Panc1 (cell line): ENCODE data around the gene ALAS2. TPM values are rescaled to one million over a fixed set of nuclear protein-coding genes. Genes with fewer than 3 reads are reported as not detected.
"Not testable (repeated sequence)": the region's sequence is repeated elsewhere in the genome, so short reads cannot be mapped to it uniquely, and the experiment has no call there.

Source experiments
- ATAC-seq: fragments of 200-7000 bp; cut with Tn5 transposase; 2 replicates; pipeline ENCODE4 v1.9.1; 2020; ENCODE audit warnings: mild to moderate bottlenecking, moderate library complexity
- BruUV-seq: library from RNA; stranded (reverse); fragments of 400-500 nt; replicated peaks from 2 replicates; lab custom pipeline; 2021; lab: Mats Ljungman, UMichigan
- CTCF ChIA-PET: fragments of 300-600 bp; sonication (Branson Sonifier 250); formaldehyde crosslinking; loops from one replicate; lab custom pipeline; 2022; ENCODE audit warnings: antibody characterized with exemption; lab: Charles Lee
- POLR2A ChIA-PET: fragments of 300-600 bp; sonication (Branson Sonifier 250); formaldehyde crosslinking; loops from one replicate; lab custom pipeline; 2022; ENCODE audit warnings: antibody characterized with exemption; lab: Charles Lee
- DNase-seq: peaks from one replicate; pipeline ENCODE4 v3.0.0-alpha.2; 2010; ENCODE audit warnings: low read depth, low spot score
- H3K27ac ChIP-seq: 2 replicates; pipeline ENCODE4 v1.5.1; 2011; ENCODE audit warnings: mild to moderate bottlenecking, low read length, inconsistent platforms
- H3K27me3 ChIP-seq: fragments of 200-500 bp; sonication (Bioruptor generic); 2 replicates; pipeline ENCODE4 v1.6.0; 2014; ENCODE audit warnings: low read length, inconsistent platforms; ENCODE audit not compliant: control insufficient read depth, insufficient read depth
- H3K36me3 ChIP-seq: fragments of 200-500 bp; sonication (Bioruptor generic); 2 replicates; pipeline ENCODE4 v1.5.1; 2014; ENCODE audit warnings: inconsistent platforms, mild to moderate bottlenecking, low read length, moderate library complexity; ENCODE audit not compliant: control insufficient read depth, insufficient read depth
- H3K4me1 ChIP-seq: 2 replicates; pipeline ENCODE4 v1.5.1; 2011; ENCODE audit warnings: inconsistent platforms, mild to moderate bottlenecking, low read length, moderate library complexity; ENCODE audit not compliant: control insufficient read depth, insufficient read depth
- H3K4me3 ChIP-seq, 2 experiments: 2 replicates each; pipeline ENCODE4 v1.5.1; 2011 to 2012; ENCODE audit warnings: low read depth in 2 of 2, low read length in 2 of 2, mild to moderate bottlenecking in 2 of 2, inconsistent platforms in 1 of 2, moderate library complexity in 1 of 2
- H3K9me3 ChIP-seq: fragments of 200-500 bp; sonication (Bioruptor generic); 2 replicates; pipeline ENCODE4 v1.5.1; 2014; ENCODE audit warnings: low read depth, mild to moderate bottlenecking, inconsistent platforms, low read length, moderate library complexity; ENCODE audit not compliant: control insufficient read depth, insufficient read depth
- POLR2AphosphoS5 ChIP-seq: IDR thresholded peaks from 2 replicates; pipeline ENCODE4 v1.6.1; 2012; ENCODE audit warnings: mild to moderate bottlenecking, low read depth, low read length, moderate library complexity
- REST ChIP-seq, 2 experiments: IDR thresholded peaks; 2 replicates each; pipeline ENCODE4 v1.6.1; 2011 to 2012; ENCODE audit warnings: low read depth in 2 of 2, control low read depth in 1 of 2, low read length in 1 of 2, mild to moderate bottlenecking in 1 of 2, moderate library complexity in 1 of 2; ENCODE audit not compliant: insufficient read depth in 1 of 2
- SIN3A ChIP-seq: IDR thresholded peaks from 2 replicates; pipeline ENCODE4 v1.6.1; 2012; ENCODE audit warnings: low read depth, mild to moderate bottlenecking, low read length, moderate library complexity, borderline replicate concordance; ENCODE audit not compliant: insufficient read depth
- TCF7L2 ChIP-seq: IDR thresholded peaks from 2 replicates; pipeline ENCODE4 v1.6.1; 2011; ENCODE audit warnings: mild to moderate bottlenecking, low read depth, low read length, inconsistent platforms
- in situ Hi-C: cut with HindIII; loops from 2 replicates; pipeline ENCODE4 v1.10.0; 2016; ENCODE audit warnings: low sequenced_read_pairs, low pct_unique_long_range_greater_than_20kb
- intact Hi-C: fragments of 100-400 bp; cut with micrococcal nuclease; formaldehyde crosslinking; loops from one replicate; pipeline ENCODE4 v1.10.0; 2022; ENCODE audit not compliant: unreplicated experiment
- total RNA-seq: library from RNA; stranded (reverse); gene quantifications from one replicate; pipeline ENCODE4 v1.2.1, GENCODE V29; 2021; ENCODE audit not compliant: unreplicated experiment
- TF ChIP-seq, protein P1 (sequence below): fragments of 450-650 bp; IDR thresholded peaks from 2 replicates; pipeline ENCODE4 v1.5.1; 2017; ENCODE audit warnings: mild to moderate bottlenecking

The ALAS2 gene
- total RNA-seq, 1 experiment from 2014 or later: not detected

DNA sequence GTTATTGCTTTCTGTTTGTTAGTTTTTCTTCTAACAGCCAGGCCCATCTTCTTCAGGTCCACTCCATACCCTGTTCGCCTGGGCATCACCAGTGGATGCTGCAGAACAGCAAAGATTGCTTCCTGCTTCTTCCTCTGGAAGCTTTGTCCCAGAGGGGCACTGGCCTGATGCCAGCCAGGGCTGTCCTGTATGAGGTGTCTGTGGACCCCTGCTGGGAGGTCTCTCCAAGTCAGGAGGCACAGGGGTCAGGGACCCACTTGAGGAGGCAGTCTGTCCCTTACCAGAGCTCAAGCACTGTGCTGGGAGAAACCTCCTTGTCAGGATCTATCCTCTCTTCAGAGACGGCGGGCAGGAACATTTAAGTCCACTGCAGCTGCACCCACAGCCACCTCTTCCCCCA is 41.5 kb upstream of the ALAS2 start:
- BruUV-seq: no TSS peak
- ATAC-seq: no peak
- Histone ChIP-seq H3K36me3 (no peaks in the 10 kb centered on the region), H3K27ac (no peak overlapping the region), H3K27me3 (no peaks in the 10 kb centered on the region), H3K4me3 (no peak overlapping the region), H3K4me1 (no peaks in the 10 kb centered on the region), H3K9me3 (no peaks in the 10 kb centered on the region)
- no peak for DNase-seq
- in situ Hi-C loops: no loop called here
- no peak for TF ChIP-seq SIN3A
- no peak for TF ChIP-seq TCF7L2
- no peak for TF ChIP-seq POLR2AphosphoS5
- TF ChIP-seq, protein P1, sequence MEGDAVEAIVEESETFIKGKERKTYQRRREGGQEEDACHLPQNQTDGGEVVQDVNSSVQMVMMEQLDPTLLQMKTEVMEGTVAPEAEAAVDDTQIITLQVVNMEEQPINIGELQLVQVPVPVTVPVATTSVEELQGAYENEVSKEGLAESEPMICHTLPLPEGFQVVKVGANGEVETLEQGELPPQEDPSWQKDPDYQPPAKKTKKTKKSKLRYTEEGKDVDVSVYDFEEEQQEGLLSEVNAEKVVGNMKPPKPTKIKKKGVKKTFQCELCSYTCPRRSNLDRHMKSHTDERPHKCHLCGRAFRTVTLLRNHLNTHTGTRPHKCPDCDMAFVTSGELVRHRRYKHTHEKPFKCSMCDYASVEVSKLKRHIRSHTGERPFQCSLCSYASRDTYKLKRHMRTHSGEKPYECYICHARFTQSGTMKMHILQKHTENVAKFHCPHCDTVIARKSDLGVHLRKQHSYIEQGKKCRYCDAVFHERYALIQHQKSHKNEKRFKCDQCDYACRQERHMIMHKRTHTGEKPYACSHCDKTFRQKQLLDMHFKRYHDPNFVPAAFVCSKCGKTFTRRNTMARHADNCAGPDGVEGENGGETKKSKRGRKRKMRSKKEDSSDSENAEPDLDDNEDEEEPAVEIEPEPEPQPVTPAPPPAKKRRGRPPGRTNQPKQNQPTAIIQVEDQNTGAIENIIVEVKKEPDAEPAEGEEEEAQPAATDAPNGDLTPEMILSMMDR: no peak
- no peak for TF ChIP-seq REST (IDR thresholded peaks at IDR 0.05; ENCODE audit: insufficient read depth in 1 of 2, low read depth in 2 of 2, low read length in 1 of 2)
- intact Hi-C loops: no loop called here
- ChIA-PET POLR2A (no interaction called here), CTCF (no interaction called here)

GRCh38 chrX:55067180-55067579 is 36.4 kb upstream of the ALAS2 start:
- H3K36me3 ChIP-seq, H3K27me3 ChIP-seq, in situ Hi-C loops, H3K4me1 ChIP-seq, DNase-seq, H3K27ac ChIP-seq, H3K4me3 ChIP-seq, POLR2A ChIA-PET, BruUV-seq, CTCF ChIA-PET, H3K9me3 ChIP-seq, ATAC-seq: not testable (repeated sequence)
- intact Hi-C loops: loop anchor here (10.0 kb wide), 1 partner anchor 422 kb away; no protein-coding TSS in a partner anchor

GRCh38 chrX:55057675-55058249 is 27.0 kb upstream of the ALAS2 start:
- H3K36me3 ChIP-seq: no peaks in the 10 kb centered on the region
- no peak overlapping the region for H3K4me3 ChIP-seq
- intact Hi-C loops (loop anchor here (2.0 kb wide), 1 partner anchor 167 kb away; no protein-coding TSS in a partner anchor), in situ Hi-C loops (no loop called here)
- H3K9me3 ChIP-seq: no peaks in the 10 kb centered on the region
- no peaks in the 10 kb centered on the region; the same call in 1 of the 2 replicates for H3K27me3 ChIP-seq
- ChIA-PET CTCF (interaction anchor here (0.5 kb wide), 1 partner anchor 1388 kb away, joined by 4 read pairs; no protein-coding TSS in a partner anchor), POLR2A (no interaction called here)
- no peak overlapping the region for H3K27ac ChIP-seq
- H3K4me1 ChIP-seq: no peaks in the 10 kb centered on the region
- BruUV-seq: no TSS peak
- TF ChIP-seq SIN3A: no peak
- TF ChIP-seq, protein P1: peak; percentile 75; the same call in 1 of the 2 replicates
- 0 out of 2 replicates have a peak, but pooled peaks have one; percentile 24 for TF ChIP-seq TCF7L2
- TF ChIP-seq POLR2AphosphoS5: no peak
- peak; percentile 72; the same call in 1 of the 2 replicates for ATAC-seq
- DNase-seq: peak; percentile 20
